Islet precursor cell (in vitro differentiated cells): ENCODE data around the gene SHQ1.

Experiments
- DNase-seq: peaks from one replicate; pipeline ENCODE4 v3.0.0-alpha.2; 2018

SHQ1 gene

GRCh38 chr3:72847282-72847681 lies 963 bp downstream of the SHQ1 start:
- no peak for DNase-seq

- no peak for DNase-seq
These were observed 2.1 kb downstream of the SHQ1 start for GRCh38 chr3:72846166-72846565.

- DNase-seq, result no peak
These were observed 3.7 kb downstream of the SHQ1 start for GRCh38 chr3:72844436-72844993.

- DNase-seq, result no peak
These were observed 9.2 kb downstream of the SHQ1 start for GRCh38 chr3:72839057-72839456.

- DNase-seq, result no peak
These were observed 11.3 kb downstream of the SHQ1 start for GRCh38 chr3:72836923-72837322.

- DNase-seq, result no peak
These were observed 11.8 kb downstream of the SHQ1 start for GRCh38 chr3:72836416-72836815.

GRCh38 chr3:72830452-72831223 lies 17.6 kb downstream of the SHQ1 start:
- no peak for DNase-seq

GRCh38 chr3:72829701-72830100 lies 18.5 kb downstream of the SHQ1 start:
- DNase-seq, result no peak

GRCh38 chr3:72821161-72821781 lies 27.0 kb downstream of the SHQ1 start:
- DNase-seq, result peak; percentile 57

- DNase-seq, result no peak
These were observed 27.8 kb downstream of the SHQ1 start for GRCh38 chr3:72820415-72820814.

GRCh38 chr3:72818905-72819304 lies 29.3 kb downstream of the SHQ1 start:
- DNase-seq, result no peak

- DNase-seq, result no peak
These were observed 30.0 kb downstream of the SHQ1 start for GRCh38 chr3:72818092-72818773.

- no peak for DNase-seq
These were observed 31.3 kb downstream of the SHQ1 start for GRCh38 chr3:72816862-72817355.

GRCh38 chr3:72814308-72814707 lies 33.9 kb downstream of the SHQ1 start:
- DNase-seq, result no peak

- DNase-seq, result no peak
These were observed 36.0 kb downstream of the SHQ1 start for GRCh38 chr3:72812201-72812600.

- DNase-seq, result no peak
These were observed 36.7 kb downstream of the SHQ1 start for GRCh38 chr3:72811571-72811970.

GRCh38 chr3:72810659-72811434 lies 37.4 kb downstream of the SHQ1 start:
- DNase-seq, result no peak

- DNase-seq, result no peak
These were observed 38.2 kb downstream of the SHQ1 start for GRCh38 chr3:72810063-72810462.

GRCh38 chr3:72804361-72804760 lies 43.9 kb downstream of the SHQ1 start:
- no peak for DNase-seq

GRCh38 chr3:72803573-72803972 lies 44.7 kb downstream of the SHQ1 start:
- no peak for DNase-seq

GRCh38 chr3:72802001-72802400 lies 46.2 kb downstream of the SHQ1 start:
- DNase-seq, result no peak

GRCh38 chr3:72800869-72801268 lies 47.4 kb downstream of the SHQ1 start:
- no peak for DNase-seq
